BLaER1 treated with 17β-estradiol and CSF1 and Interleukin-3, amounts not matched to agents 10 nM and 100 nM (cell line): ENCODE data around the gene ZNF580.

Experiments used
- H3K27ac ChIP-seq, 11 experiments: shearing (Covaris generic); formaldehyde crosslinking; 2 replicates each; pipeline ENCODE4 v1.8.1; 2022
- H3K27me3 ChIP-seq, 11 experiments: shearing (Covaris generic); formaldehyde crosslinking; 2 replicates each; pipeline ENCODE4 v1.8.1; 2022
- H3K36me3 ChIP-seq, 11 experiments: shearing (Covaris generic); formaldehyde crosslinking; 2 replicates each; pipeline ENCODE4 v1.8.1; 2022
- H3K4me1 ChIP-seq, 10 experiments: shearing (Covaris generic); formaldehyde crosslinking; 2 replicates each; pipeline ENCODE4 v1.8.1; 2022
- H3K4me2 ChIP-seq, 11 experiments: shearing (Covaris generic); formaldehyde crosslinking; 2 replicates each; pipeline ENCODE4 v1.8.1; 2022
- H3K4me3 ChIP-seq, 10 experiments: shearing (Covaris generic); formaldehyde crosslinking; 2 replicates each; pipeline ENCODE4 v1.8.1; 2022
- H3K9ac ChIP-seq, 11 experiments: shearing (Covaris generic); formaldehyde crosslinking; 2 replicates each; pipeline ENCODE4 v1.8.1; 2022
- H3K9me3 ChIP-seq, 11 experiments: shearing (Covaris generic); formaldehyde crosslinking; replicated peaks in 1 of 11; 2 replicates each; pipeline ENCODE4 v1.8.1; 2022
- H4K20me1 ChIP-seq, 11 experiments: shearing (Covaris generic); formaldehyde crosslinking; 2 replicates each; pipeline ENCODE4 v1.8.1; 2022
- Cebpa-rat ChIP-seq, 11 experiments: shearing (Covaris generic); IDR thresholded peaks; 2 replicates each; pipeline ENCODE4 v1.8.1; 2022

ZNF580 gene

DNA sequence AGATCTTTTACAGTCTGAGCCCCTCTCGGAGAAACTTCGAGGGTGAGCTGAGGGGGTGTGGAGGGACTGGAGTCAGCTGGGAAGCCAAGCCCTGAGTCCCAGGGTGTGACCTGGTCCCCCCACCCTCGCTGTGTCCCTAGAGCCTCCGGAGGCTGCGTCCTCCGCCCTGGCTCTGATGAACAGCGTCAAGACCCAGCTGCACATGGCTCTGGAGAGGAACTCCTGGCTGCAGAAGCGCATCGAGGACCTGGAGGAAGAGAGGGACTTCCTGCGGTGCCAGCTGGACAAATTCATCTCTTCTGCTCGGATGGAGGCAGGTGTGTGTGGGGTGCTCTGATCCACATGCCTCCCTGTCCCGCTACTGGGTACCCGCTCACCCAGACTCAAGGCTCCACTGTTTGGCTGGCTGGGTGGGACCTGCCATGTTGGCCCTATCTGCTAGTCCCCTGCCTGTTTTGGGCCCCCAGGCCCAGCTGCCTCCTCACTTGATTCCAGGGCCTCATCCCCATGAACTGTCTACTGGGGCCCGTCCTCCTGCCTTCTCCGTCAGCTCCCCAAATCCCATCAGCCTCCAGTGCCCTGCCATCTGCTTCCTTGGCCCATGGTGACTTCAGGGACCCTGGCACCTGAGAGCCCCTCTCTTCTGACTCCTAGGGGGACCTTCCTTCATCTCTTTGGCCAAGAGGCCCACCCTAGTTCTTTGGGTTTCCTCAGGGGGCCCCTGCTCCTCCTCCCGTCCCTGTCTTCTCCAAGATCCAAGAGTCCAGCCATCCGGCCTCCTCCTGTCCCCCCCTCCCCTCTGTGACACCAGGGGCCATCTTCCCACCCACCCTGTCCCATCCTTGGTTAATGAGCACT is 8.7 kb downstream of the ZNF580 start:
- Histone ChIP-seq H3K9ac (peak overlapping the region; percentile 86 to 95 (median 88); a peak in 21 of 22 replicates), H3K4me2 (peak overlapping the region; percentile 93 to 100 (median 98)), H4K20me1 (peaks cover 0 to 32% (median 20%) of the 10 kb centered on the region in 11 experiments; a peak in 16 of 22 replicates), H3K4me1 (peaks cover 48 to 70% (median 57%) of the 10 kb centered on the region in 10 experiments), H3K27ac (peak overlapping the region; percentile 85 to 93 (median 91); a peak in 19 of 22 replicates), H3K9me3 (no peaks in the 10 kb centered on the region), H3K4me3 (peak overlapping the region; percentile 74 to 79 (median 76)), H3K27me3 (no peaks in the 10 kb centered on the region), H3K36me3 (peaks cover 17 to 58% (median 43%) of the 10 kb centered on the region in 11 experiments)
- TF ChIP-seq Cebpa-rat (IDR thresholded peaks at IDR 0.05): no peak

DNA sequence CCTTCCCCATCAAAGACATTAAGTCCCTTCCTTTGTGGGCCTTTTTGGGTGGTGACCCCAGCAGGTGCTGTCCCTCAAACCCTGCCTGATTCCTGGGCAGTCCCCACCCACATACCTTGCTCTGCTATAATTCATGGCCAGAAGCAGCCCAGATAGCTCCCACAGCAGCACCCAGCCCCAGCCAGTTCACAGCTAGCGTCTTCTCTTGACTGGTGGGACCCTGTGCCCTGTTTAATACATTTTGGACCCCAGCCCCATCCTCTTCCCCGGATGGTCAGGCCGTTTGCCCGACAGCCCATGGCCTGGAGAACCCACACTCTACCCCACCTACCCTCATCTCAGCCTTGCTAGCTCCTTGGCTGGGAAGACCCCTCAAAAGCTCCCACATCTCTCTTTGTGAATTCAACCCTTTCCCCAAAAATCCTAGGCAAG is 9.3 kb downstream of the ZNF580 start:
- peak overlapping the region in 1 of 11 experiments; percentile 90; a peak in 1 of 22 replicates for H3K27ac ChIP-seq
- H3K4me3 ChIP-seq: no peak overlapping the region
- peaks cover 41 to 63% (median 51%) of the 10 kb centered on the region in 10 experiments for H3K4me1 ChIP-seq
- no peaks in the 10 kb centered on the region for H3K9me3 ChIP-seq
- peak overlapping the region in 8 of 11 experiments; percentile 28 to 100 (median 95); a peak in 10 of 22 replicates for H3K4me2 ChIP-seq
- TF ChIP-seq Cebpa-rat (IDR thresholded peaks at IDR 0.05): no peak
- peak overlapping the region in 2 of 11 experiments; percentile 2 to 24; a peak in 1 of 22 replicates for H3K9ac ChIP-seq
- peaks cover 10 to 52% (median 37%) of the 10 kb centered on the region in 11 experiments for H3K36me3 ChIP-seq
- H3K27me3 ChIP-seq: no peaks in the 10 kb centered on the region
- peaks cover 0 to 26% (median 13%) of the 10 kb centered on the region in 11 experiments; a peak in 15 of 22 replicates for H4K20me1 ChIP-seq

DNA sequence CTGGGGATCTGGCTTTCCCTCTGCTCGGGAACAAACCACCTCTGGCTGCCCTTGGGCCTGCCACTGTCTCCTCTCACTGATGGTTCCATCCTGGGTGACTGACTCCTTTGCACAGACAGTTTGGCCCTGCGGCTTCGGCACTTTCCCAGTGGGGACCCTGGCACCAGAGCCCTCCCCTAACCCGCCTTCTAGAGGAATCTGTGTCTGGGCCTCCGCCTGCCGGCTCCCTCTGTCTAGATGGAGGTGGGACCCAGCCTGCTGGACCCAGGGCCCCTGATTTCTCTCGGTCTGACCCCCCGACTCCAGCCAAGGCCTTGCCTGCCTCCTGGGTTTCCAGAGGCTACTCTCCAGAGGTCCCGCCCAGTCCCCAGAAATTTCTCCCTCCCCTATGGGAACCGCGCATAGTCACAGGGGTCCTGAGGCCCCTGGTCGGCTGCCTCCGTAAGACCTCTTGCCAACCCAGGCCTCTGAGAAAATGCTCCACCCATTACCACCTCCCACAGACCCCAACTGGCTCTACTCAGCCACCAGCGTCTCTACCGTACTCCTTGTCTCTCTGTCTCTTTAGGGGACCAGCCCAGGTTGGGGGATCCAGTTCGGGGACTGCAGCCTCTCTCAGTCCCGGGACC is 9.9 kb downstream of the ZNF580 start:
- peak overlapping the region in 3 of 11 experiments; percentile 2 to 24 (median 18); a peak in 2 of 22 replicates for H3K9ac ChIP-seq
- H3K4me2 ChIP-seq: peak overlapping the region in 6 of 11 experiments; percentile 28 to 100 (median 66); a peak in 5 of 22 replicates
- no peaks in the 10 kb centered on the region for H3K9me3 ChIP-seq
- H3K27ac ChIP-seq: peak overlapping the region in 1 of 11 experiments; percentile 90; a peak in 1 of 22 replicates
- peaks cover 1 to 24% (median 13%) of the 10 kb centered on the region in 11 experiments; a peak in 19 of 22 replicates for H4K20me1 ChIP-seq
- no peak for TF ChIP-seq Cebpa-rat (IDR thresholded peaks at IDR 0.05)
- H3K27me3 ChIP-seq: no peaks in the 10 kb centered on the region
- H3K4me1 ChIP-seq: peaks cover 35 to 58% (median 45%) of the 10 kb centered on the region in 10 experiments
- H3K4me3 ChIP-seq: no peak overlapping the region
- H3K36me3 ChIP-seq: peaks cover 5 to 46% (median 32%) of the 10 kb centered on the region in 11 experiments; a peak in 20 of 22 replicates

GRCh38 chr19:55651236-55651635 is 10.4 kb downstream of the ZNF580 start:
- H3K27me3 ChIP-seq: no peaks in the 10 kb centered on the region
- H3K9me3 ChIP-seq: no peaks in the 10 kb centered on the region
- peaks cover 6 to 43% (median 29%) of the 10 kb centered on the region in 11 experiments; a peak in 18 of 22 replicates for H3K36me3 ChIP-seq
- H3K4me2 ChIP-seq: no peak overlapping the region
- no peak overlapping the region; a peak in 2 of 22 replicates for H3K9ac ChIP-seq
- H4K20me1 ChIP-seq: peaks cover 5 to 24% (median 18%) of the 10 kb centered on the region in 11 experiments; a peak in 19 of 22 replicates
- 0 out of 22 replicates have a peak overlapping the region, but pooled peaks of 1 of the 11 experiments have one; percentile 34 for H3K27ac ChIP-seq
- H3K4me1 ChIP-seq: peaks cover 30 to 53% (median 40%) of the 10 kb centered on the region in 10 experiments
- TF ChIP-seq Cebpa-rat (IDR thresholded peaks at IDR 0.05): no peak
- H3K4me3 ChIP-seq: no peak overlapping the region

DNA sequence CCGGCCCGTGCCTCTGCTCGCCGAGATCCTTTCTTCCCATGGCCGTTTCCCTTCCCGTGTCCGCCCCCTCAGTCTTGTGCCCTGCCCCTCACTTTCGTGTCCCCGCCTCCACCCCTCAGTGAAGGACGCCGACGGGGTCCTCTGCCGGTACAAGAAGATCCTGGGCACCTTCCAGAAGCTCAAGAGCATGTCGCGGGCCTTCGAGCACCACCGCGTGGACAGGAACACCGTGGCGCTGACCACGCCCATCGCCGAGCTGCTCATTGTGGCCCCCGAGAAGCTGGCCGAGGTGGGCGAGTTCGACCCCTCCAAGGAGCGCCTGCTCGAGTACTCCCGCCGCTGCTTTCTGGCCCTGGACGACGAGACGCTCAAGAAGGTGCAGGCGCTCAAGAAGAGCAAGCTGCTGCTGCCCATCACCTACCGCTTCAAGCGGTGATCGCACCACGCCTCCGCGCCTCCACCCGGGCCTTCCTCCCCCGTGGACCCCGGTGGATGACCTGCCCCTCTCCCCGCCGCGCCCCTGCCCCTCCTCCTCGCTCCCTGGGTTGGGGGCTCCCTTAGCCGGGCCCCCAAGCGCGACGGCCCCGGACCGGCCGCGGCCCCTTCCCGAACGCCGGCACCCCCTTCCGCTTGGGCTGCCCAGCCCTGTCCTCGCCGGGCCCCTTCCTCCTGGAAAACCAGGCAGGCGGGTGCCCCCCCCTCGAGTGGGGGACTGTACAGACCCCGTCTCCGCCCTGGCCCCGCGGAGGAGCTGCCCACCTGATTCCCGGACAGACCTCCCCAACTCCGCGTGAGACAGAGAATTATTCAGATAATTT is 11.7 kb downstream of the ZNF580 start:
- no peak overlapping the region; a peak in 2 of 20 replicates for H3K4me3 ChIP-seq
- peaks cover 28 to 52% (median 38%) of the 10 kb centered on the region in 10 experiments for H3K4me1 ChIP-seq
- peaks cover 18 to 46% (median 36%) of the 10 kb centered on the region in 11 experiments; a peak in 19 of 22 replicates for H3K36me3 ChIP-seq
- no peak for TF ChIP-seq Cebpa-rat (IDR thresholded peaks at IDR 0.05)
- H3K9me3 ChIP-seq: no peaks in the 10 kb centered on the region
- peak overlapping the region; percentile 41 to 67 (median 54); a peak in 15 of 22 replicates for H3K4me2 ChIP-seq
- peaks cover 18 to 24% (median 21%) of the 10 kb centered on the region in 11 experiments for H4K20me1 ChIP-seq
- H3K9ac ChIP-seq: peak overlapping the region in 2 of 11 experiments; percentile 100; a peak in 4 of 22 replicates
- no peaks in the 10 kb centered on the region for H3K27me3 ChIP-seq
- H3K27ac ChIP-seq: peak overlapping the region in 4 of 11 experiments; percentile 32 to 100 (median 99); a peak in 7 of 22 replicates

- Histone ChIP-seq H3K4me3 (peak overlapping the region; percentile 74 to 98 (median 85)), H3K36me3 (peaks cover 28 to 55% (median 39%) of the 10 kb centered on the region in 11 experiments; a peak in 21 of 22 replicates), H3K9ac (peak overlapping the region; percentile 96 to 100 (median 100)), H3K4me2 (peak overlapping the region; percentile 41 to 67 (median 54)), H3K27me3 (no peaks in the 10 kb centered on the region), H3K4me1 (peaks cover 34 to 56% (median 44%) of the 10 kb centered on the region in 10 experiments), H4K20me1 (peaks cover 31 to 35% (median 34%) of the 10 kb centered on the region in 11 experiments), H3K9me3 (no peaks in the 10 kb centered on the region), H3K27ac (peak overlapping the region; percentile 98 to 100 (median 100))
- TF ChIP-seq Cebpa-rat (IDR thresholded peaks at IDR 0.05): no peak
Measured at GRCh38 chr19:55653651-55654322, 13.0 kb downstream of the ZNF580 start.

DNA sequence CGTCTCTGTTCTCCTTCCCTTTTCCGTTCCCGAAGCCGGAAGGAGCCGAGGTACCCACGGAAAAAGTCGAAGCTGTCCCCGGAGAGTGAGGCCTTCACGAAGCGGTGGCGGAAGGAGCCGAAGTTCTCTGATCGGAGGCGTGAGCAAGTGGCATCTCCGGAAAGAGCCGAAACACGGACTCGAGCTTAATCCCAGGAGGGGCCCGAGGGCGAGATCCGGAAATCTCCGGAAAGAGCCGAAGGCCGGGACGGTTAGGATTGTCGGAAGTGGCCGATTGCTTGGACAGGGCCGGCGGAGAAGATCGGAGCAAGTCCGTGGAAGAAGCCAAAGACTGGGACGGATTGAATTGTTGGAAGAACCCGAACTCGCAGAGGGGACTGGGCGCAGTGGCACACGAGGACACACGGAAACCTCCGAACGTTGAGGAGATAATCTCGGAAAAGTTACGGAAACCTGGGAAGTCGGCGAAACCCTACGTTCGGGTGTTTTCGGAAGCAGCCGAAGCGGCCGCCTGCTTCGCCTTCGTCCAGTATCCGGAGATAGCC is 13.6 kb downstream of the ZNF580 start:
- H3K4me1 ChIP-seq: peaks cover 34 to 56% (median 44%) of the 10 kb centered on the region in 10 experiments
- no peak for TF ChIP-seq Cebpa-rat (IDR thresholded peaks at IDR 0.05)
- H3K9me3 ChIP-seq: no peaks in the 10 kb centered on the region
- H4K20me1 ChIP-seq: peaks cover 37 to 42% (median 40%) of the 10 kb centered on the region in 11 experiments
- peaks cover 34 to 61% (median 45%) of the 10 kb centered on the region in 11 experiments; a peak in 21 of 22 replicates for H3K36me3 ChIP-seq
- H3K4me3 ChIP-seq: peak overlapping the region; percentile 74 to 98 (median 85)
- H3K27me3 ChIP-seq: no peaks in the 10 kb centered on the region
- H3K27ac ChIP-seq: peak overlapping the region; percentile 98 to 100 (median 100)
- H3K4me2 ChIP-seq: peak overlapping the region; percentile 25 to 65 (median 54); a peak in 18 of 22 replicates
- peak overlapping the region; percentile 96 to 100 (median 100) for H3K9ac ChIP-seq
